Coronary artery (tissue), 2 donors: ENCODE results near the gene USP5.
A peak's percentile ranks its signal among the peaks of the same experiment; 100 is the strongest.

Experiments used
- DNase-seq: peaks from one replicate; pipeline ENCODE4 v3.0.0-alpha.2; 2017; ENCODE audit warnings: low spot score
- H3K27ac ChIP-seq, 2 donors: fragments of 200-600 bp; sonication (generic); one replicate each; pipeline ENCODE4 v1.5.1; 2016 to 2019
- H3K4me3 ChIP-seq: fragments of 200-600 bp; sonication (generic); 2 replicates; pipeline ENCODE4 v1.5.1; 2016; ENCODE audit warnings: mild to moderate bottlenecking, moderate library complexity
- CTCF ChIP-seq: fragments of 200-600 bp; sonication (generic); IDR thresholded peaks from one replicate; pipeline ENCODE4 v1.5.1; 2019; ENCODE audit warnings: antibody characterized with exemption

USP5 gene

GRCh38 chr12:6830999-6831398 is 21.0 kb upstream of the USP5 start:
- no peak for DNase-seq
- TF ChIP-seq CTCF: no peak
- H3K4me3 ChIP-seq: no peak overlapping the region
- H3K27ac ChIP-seq: no peak overlapping the region

- H3K27ac ChIP-seq: no peak overlapping the region
- DNase-seq: no peak
- no peak overlapping the region for H3K4me3 ChIP-seq
- no peak for TF ChIP-seq CTCF
These were observed 20.4 kb upstream of the USP5 start for GRCh38 chr12:6831450-6831995.

GRCh38 chr12:6832125-6832524 is 19.8 kb upstream of the USP5 start:
- Histone ChIP-seq H3K27ac (no peak overlapping the region), H3K4me3 (no peak overlapping the region)
- DNase-seq: no peak
- TF ChIP-seq CTCF: no peak

GRCh38 chr12:6833189-6833890 is 18.6 kb upstream of the USP5 start:
- peak overlapping the region in 1 of 2 donors; percentile 41 for H3K27ac ChIP-seq
- DNase-seq: no peak
- TF ChIP-seq CTCF: no peak
- no peak overlapping the region for H3K4me3 ChIP-seq

GRCh38 chr12:6834254-6834653 is 17.7 kb upstream of the USP5 start:
- no peak for TF ChIP-seq CTCF
- DNase-seq: no peak
- Histone ChIP-seq H3K27ac (no peak overlapping the region), H3K4me3 (no peak overlapping the region)

GRCh38 chr12:6834873-6835272 is 17.1 kb upstream of the USP5 start:
- TF ChIP-seq CTCF: no peak
- no peak for DNase-seq
- Histone ChIP-seq H3K4me3 (no peak overlapping the region), H3K27ac (no peak overlapping the region)

- no peak for TF ChIP-seq CTCF
- Histone ChIP-seq H3K4me3 (no peak overlapping the region), H3K27ac (no peak overlapping the region)
- DNase-seq: no peak
These were observed 15.1 kb upstream of the USP5 start for GRCh38 chr12:6836851-6837250.
